ENCODE data around the gene SLC6A20.

Gene SLC6A20

GRCh38 chr3:45795882-45796765, at the start of gene SLC6A20:
Gene SLC6A20, minus strand, starts transcription at chr3:45796536. Its CDS starts 117 bp downstream, at chr3:45796419.
- peak; percentile 63 for DNase-seq (ENCODE audit: low spot score)

- no peak for DNase-seq (ENCODE audit: low spot score)
These were observed 48.3 kb upstream of the SLC6A20 start for GRCh38 chr3:45844616-45845015.

GRCh38 chr3:45842851-45843625, 46.7 kb upstream of the SLC6A20 start:
- DNase-seq (ENCODE audit: low spot score): no peak

- peak; percentile 95 for DNase-seq (ENCODE audit: low spot score)
These were observed 45.6 kb upstream of the SLC6A20 start, which contains the start of gene LZTFL1 for GRCh38 chr3:45841757-45842491. Gene LZTFL1, minus strand, starts transcription at chr3:45842119. Its CDS starts 128 bp downstream, at chr3:45841991.

GRCh38 chr3:45841420-45841756, 45.1 kb upstream of the SLC6A20 start:
- DNase-seq (ENCODE audit: low spot score): peak; percentile 6

- DNase-seq (ENCODE audit: low spot score): no peak
These were observed 42.1 kb upstream of the SLC6A20 start for GRCh38 chr3:45838466-45838865.

GRCh38 chr3:45832699-45833098, 36.4 kb upstream of the SLC6A20 start:
- DNase-seq (ENCODE audit: low spot score): peak; percentile 40

GRCh38 chr3:45830121-45830520, 33.8 kb upstream of the SLC6A20 start:
- no peak for DNase-seq (ENCODE audit: low spot score)

- no peak for DNase-seq (ENCODE audit: low spot score)
These were observed 30.6 kb upstream of the SLC6A20 start for GRCh38 chr3:45826908-45827307.

GRCh38 chr3:45826321-45826720, 30.0 kb upstream of the SLC6A20 start:
- no peak for DNase-seq (ENCODE audit: low spot score)

- DNase-seq (ENCODE audit: low spot score): no peak
These were observed 24.8 kb upstream of the SLC6A20 start for GRCh38 chr3:45821127-45821526.

- no peak for DNase-seq (ENCODE audit: low spot score)
These were observed 23.2 kb upstream of the SLC6A20 start for GRCh38 chr3:45819543-45819942.

- peak; percentile 93 for DNase-seq (ENCODE audit: low spot score)
These were observed 21.6 kb upstream of the SLC6A20 start for GRCh38 chr3:45817831-45818522.

GRCh38 chr3:45816544-45816943, 20.2 kb upstream of the SLC6A20 start:
- DNase-seq (ENCODE audit: low spot score): no peak

- no peak for DNase-seq (ENCODE audit: low spot score)
These were observed 18.0 kb upstream of the SLC6A20 start for GRCh38 chr3:45814322-45814721.

GRCh38 chr3:45807681-45808540, 11.6 kb upstream of the SLC6A20 start:
- no peak for DNase-seq (ENCODE audit: low spot score)

- no peak for DNase-seq (ENCODE audit: low spot score)
These were observed 10.8 kb upstream of the SLC6A20 start for GRCh38 chr3:45807133-45807532.

- DNase-seq (ENCODE audit: low spot score): peak; percentile 71
These were observed 9.7 kb upstream of the SLC6A20 start for GRCh38 chr3:45806072-45806471.

GRCh38 chr3:45803252-45803935, 7.1 kb upstream of the SLC6A20 start:
- DNase-seq (ENCODE audit: low spot score): no peak

GRCh38 chr3:45802146-45802545, 5.8 kb upstream of the SLC6A20 start:
- no peak for DNase-seq (ENCODE audit: low spot score)
